HCT116 (cell line): Measurements from ENCODE around the gene HYAL4. TPM values are rescaled to one million over a fixed set of nuclear protein-coding genes. Genes with fewer than 3 reads are reported as not detected.

Experiments used
- ATAC-seq: fragments of 200-7000 bp; cut with Tn5 transposase; 2 replicates; pipeline ENCODE4 v1.9.1; 2020; ENCODE audit warnings: mild to moderate bottlenecking, moderate library complexity
- BruUV-seq: library from RNA; stranded (reverse); fragments of 400-500 nt; replicated peaks from 2 replicates; lab custom pipeline; 2021; lab: Mats Ljungman, UMichigan
- CTCF ChIA-PET: fragments of 300-600 bp; sonication (Branson Sonifier 250); formaldehyde crosslinking; loops from one replicate; lab custom pipeline; 2021; ENCODE audit warnings: antibody characterized with exemption; lab: Charles Lee
- POLR2A ChIA-PET: fragments of 300-600, 350-600 bp; sonication (Branson Sonifier 250); formaldehyde crosslinking; loops from one replicate; lab custom pipeline; 2021; ENCODE audit warnings: antibody characterized with exemption; lab: Charles Lee
- RAD21 ChIA-PET, 2 experiments: fragments of 300-600 bp; sonication (Branson Sonifier 250); formaldehyde crosslinking; loops; one replicate each; lab custom pipeline; 2023; ENCODE audit warnings: low total read pairs in 2 of 2; ENCODE audit not compliant: uncharacterized antibody in 2 of 2, unreplicated experiment in 2 of 2, low non-redundant PET in 1 of 2; lab: Charles Lee
- DNase-seq: peaks from one replicate; pipeline ENCODE4 v3.0.0-alpha.2; 2010; ENCODE audit warnings: low read depth, low spot score
- H2AFZ ChIP-seq: fragments of 200-600 bp; shearing (Covaris generic), sonication (generic); 2 replicates; pipeline ENCODE4 v1.6.1; 2017; ENCODE audit warnings: low read depth, mixed run types, mixed read lengths, antibody characterized with exemption, low read length; ENCODE audit not compliant: poor library complexity, severe bottlenecking
- H3K27ac ChIP-seq: 2 replicates; pipeline ENCODE4 v1.5.1; 2012; ENCODE audit warnings: low read depth, low read length
- H3K27me3 ChIP-seq: fragments of 200-600 bp; sonication (generic); 2 replicates; pipeline ENCODE4 v1.6.1; 2016; ENCODE audit warnings: mixed run types, low read length, mixed read lengths; ENCODE audit not compliant: insufficient read depth
- H3K36me3 ChIP-seq, 2 experiments: fragments of 200-500 bp in 1 of 2; fragments of 200-600 bp in 1 of 2; sonication (Bioruptor generic) in 1 of 2; sonication (generic) in 1 of 2; 2 replicates each; pipeline versions ENCODE4 v1.5.1 to v1.6.1; 2014 to 2016; ENCODE audit warnings: low read length in 2 of 2, inconsistent platforms in 1 of 2, mixed read lengths in 1 of 2, mixed run types in 1 of 2; ENCODE audit not compliant: insufficient read depth in 2 of 2, control insufficient read depth in 1 of 2
- H3K4me1 ChIP-seq, 2 experiments: fragments of 200-600 bp in 1 of 2; sonication (generic) in 1 of 2; 2 replicates each; pipeline versions ENCODE4 v1.5.1 to v1.6.1; 2012 to 2017; ENCODE audit warnings: low read length in 2 of 2, inconsistent platforms in 1 of 2, mild to moderate bottlenecking in 1 of 2, mixed read lengths in 1 of 2, mixed run types in 1 of 2, moderate library complexity in 1 of 2; ENCODE audit not compliant: insufficient read depth in 2 of 2, control insufficient read depth in 1 of 2
- H3K4me2 ChIP-seq: fragments of 200-600 bp; sonication (generic); 2 replicates; pipeline ENCODE4 v1.6.1; 2017; ENCODE audit warnings: mixed run types, low read length, mixed read lengths
- H3K4me3 ChIP-seq, 2 experiments: fragments of 200-600 bp in 1 of 2; sonication (generic) in 1 of 2; replicated peaks in 1 of 2; 2 replicates each; pipeline ENCODE4 v1.5.1; 2011 to 2016; ENCODE audit warnings: low read length in 2 of 2, control low read depth in 1 of 2, low read depth in 1 of 2, mild to moderate bottlenecking in 1 of 2, mixed read lengths in 1 of 2, mixed run types in 1 of 2
- H3K79me2 ChIP-seq: fragments of 200-600 bp; sonication (generic); 2 replicates; pipeline ENCODE4 v1.6.1; 2017; ENCODE audit warnings: mild to moderate bottlenecking, mixed run types, low read length, moderate library complexity, mixed read lengths; ENCODE audit not compliant: insufficient read depth
- H3K9ac ChIP-seq: fragments of 200-600 bp; sonication (generic); 2 replicates; pipeline ENCODE4 v1.6.1; 2016; ENCODE audit warnings: low read length, mixed read lengths
- H3K9me2 ChIP-seq: fragments of 200-600 bp; sonication (generic), shearing (Covaris generic); 2 replicates; pipeline ENCODE4 v1.6.1; 2017; ENCODE audit warnings: mixed run types, mild to moderate bottlenecking, moderate library complexity; ENCODE audit not compliant: insufficient read depth
- H3K9me3 ChIP-seq, 2 experiments: fragments of 200-500 bp in 1 of 2; fragments of 200-600 bp in 1 of 2; sonication (Bioruptor generic) in 1 of 2; sonication (generic) in 1 of 2; 2 replicates each; pipeline ENCODE4 v1.6.1; 2014 to 2017; ENCODE audit warnings: low read length in 2 of 2, mixed read lengths in 2 of 2, inconsistent platforms in 1 of 2, low read depth in 1 of 2, mild to moderate bottlenecking in 1 of 2, mixed run types in 1 of 2, moderate library complexity in 1 of 2; ENCODE audit not compliant: control insufficient read depth in 1 of 2, insufficient read depth in 1 of 2
- H4K20me1 ChIP-seq: fragments of 200-600 bp; sonication (generic), shearing (Covaris generic); 2 replicates; pipeline ENCODE4 v1.6.1; 2017; ENCODE audit warnings: mixed run types, mild to moderate bottlenecking, moderate library complexity; ENCODE audit not compliant: insufficient read depth
- CTCF ChIP-seq, 3 experiments: fragments of 200-600 bp in 1 of 3; sonication (generic) in 1 of 3; IDR thresholded peaks in 2 of 3; conservative IDR thresholded peaks in 1 of 3; 2 replicates each; pipeline ENCODE4 v1.5.1; 2012 to 2017; ENCODE audit warnings: low read depth in 2 of 3, low read length in 2 of 3, antibody characterized with exemption in 1 of 3, borderline replicate concordance in 1 of 3, control low read depth in 1 of 3, mild to moderate bottlenecking in 1 of 3, mixed read lengths in 1 of 3, mixed run types in 1 of 3, moderate library complexity in 1 of 3; ENCODE audit not compliant: insufficient read depth in 1 of 3
- POLR2A ChIP-seq: IDR thresholded peaks from 2 replicates; pipeline ENCODE4 v1.7.0; 2011; ENCODE audit warnings: borderline replicate concordance; ENCODE audit not compliant: insufficient read depth, insufficient read length; ENCODE audit errors: extremely low read depth
- SP1 ChIP-seq: IDR thresholded peaks from 2 replicates; pipeline ENCODE4 v1.6.1; 2012; ENCODE audit warnings: low read depth
- SRF ChIP-seq: IDR thresholded peaks from 2 replicates; pipeline ENCODE4 v1.6.1; 2012; ENCODE audit warnings: low read depth
- ZNF274 ChIP-seq: fragments of 200-500 bp; sonication (Bioruptor generic); IDR thresholded peaks from 2 replicates; pipeline ENCODE4 v1.6.1; 2014; ENCODE audit warnings: mild to moderate bottlenecking, low read depth, low read length, inconsistent platforms
- intact Hi-C: fragments of 100-400 bp; cut with micrococcal nuclease; formaldehyde crosslinking; loops from 2 replicates; pipeline ENCODE4 v1.10.0; 2022
- total RNA-seq: library from RNA; stranded (reverse); gene quantifications from one replicate; pipeline ENCODE4 v1.2.1, GENCODE V29; 2021; ENCODE audit not compliant: unreplicated experiment
- TF ChIP-seq, protein P1 (sequence below): IDR thresholded peaks from 2 replicates; pipeline ENCODE4 v1.6.1; 2012

Gene HYAL4
- total RNA-seq, 1 experiment from 2014 or later: not detected

DNA sequence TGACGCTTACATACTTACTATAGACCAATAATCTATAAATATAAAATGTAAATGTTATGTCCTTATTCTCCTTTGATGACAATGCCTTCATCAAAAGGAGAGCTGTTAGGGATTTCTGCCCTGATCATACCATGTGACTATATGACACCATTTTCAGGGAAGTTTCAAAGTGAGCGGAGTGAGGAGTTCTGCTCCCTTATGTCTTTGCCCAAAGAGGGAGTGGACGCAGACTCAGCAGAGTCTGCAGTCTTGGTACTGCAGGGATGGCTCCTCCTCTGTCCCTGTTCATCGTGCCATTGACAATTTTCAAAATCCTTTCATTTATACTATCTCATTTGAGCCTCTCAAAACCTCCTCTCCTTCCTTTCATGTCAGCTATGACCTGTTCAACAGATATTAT is 27.9 kb downstream of the HYAL4 start:
- Histone ChIP-seq H3K27ac (no peak overlapping the region), H3K9me3 (no peaks in the 10 kb centered on the region), H3K4me2 (no peak overlapping the region), H2AFZ (peak overlapping the region; percentile 90), H3K27me3 (no peaks in the 10 kb centered on the region), H3K36me3 (no peaks in the 10 kb centered on the region), H3K9me2 (no peaks in the 10 kb centered on the region), H3K4me3 (no peak overlapping the region), H4K20me1 (no peaks in the 10 kb centered on the region), H3K4me1 (no peaks in the 10 kb centered on the region), H3K9ac (no peak overlapping the region), H3K79me2 (no peaks in the 10 kb centered on the region)
- no TSS peak for BruUV-seq
- RAD21 ChIA-PET: interaction anchor here in 1 of 2 experiments (1.2 to 1.8 kb wide), 2 partner anchors 75 to 379 kb away, joined by 5 to 6 read pairs; no protein-coding TSS in a partner anchor
- CTCF ChIA-PET: interaction anchor here (0.8 to 3.4 kb wide), 9 partner anchors 70 to 664 kb away, joined by 3 to 33 read pairs (median 5); no protein-coding TSS in a partner anchor
- TF ChIP-seq SP1 (no peak), SRF (no peak), POLR2A (no peak)
- TF ChIP-seq, protein P1, sequence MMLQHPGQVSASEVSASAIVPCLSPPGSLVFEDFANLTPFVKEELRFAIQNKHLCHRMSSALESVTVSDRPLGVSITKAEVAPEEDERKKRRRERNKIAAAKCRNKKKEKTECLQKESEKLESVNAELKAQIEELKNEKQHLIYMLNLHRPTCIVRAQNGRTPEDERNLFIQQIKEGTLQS: no peak
- ATAC-seq: peak; percentile 25; the same call in 1 of the 2 replicates
- intact Hi-C loops: loop anchor here (1.0 to 2.0 kb wide), 5 partner anchors 75 to 378 kb away; no protein-coding TSS in a partner anchor
- DNase-seq: no peak
- POLR2A ChIA-PET: interaction anchor here (1.0 kb wide), 1 partner anchor 124 kb away, joined by 3 read pairs; the partner anchor contains the start of gene WASL

GRCh38 chr7:123876557-123877256 is 31.7 kb downstream of the HYAL4 start:
- DNase-seq (no peak), ATAC-seq (no peak)
- H3K9me3 ChIP-seq: no peaks in the 10 kb centered on the region
- ChIA-PET POLR2A (no interaction called here), CTCF (no interaction called here), RAD21 (no interaction called here)
- H3K36me3 ChIP-seq: no peaks in the 10 kb centered on the region
- no peak overlapping the region for H2AFZ ChIP-seq
- no peaks in the 10 kb centered on the region for H4K20me1 ChIP-seq
- TF ChIP-seq ZNF274 (no peak), CTCF (IDR thresholded peaks at IDR 0.05 in 2 of 3, conservative IDR thresholded peaks at IDR 0.05 in 1 of 3; ENCODE audit: borderline replicate concordance in 1 of 3, insufficient read depth in 1 of 3, low read depth in 2 of 3, low read length in 2 of 3) (no peak), SP1 (no peak)
- H3K79me2 ChIP-seq: no peaks in the 10 kb centered on the region
- H3K4me3 ChIP-seq: no peak overlapping the region
- no peaks in the 10 kb centered on the region for H3K9me2 ChIP-seq
- H3K4me2 ChIP-seq: no peak overlapping the region
- H3K27me3 ChIP-seq: no peaks in the 10 kb centered on the region
- H3K27ac ChIP-seq: no peak overlapping the region
- BruUV-seq: no TSS peak
- H3K4me1 ChIP-seq: no peaks in the 10 kb centered on the region
- intact Hi-C loops: no loop called here
- H3K9ac ChIP-seq: no peak overlapping the region
